IMR-90 (cell line): Measurements from ENCODE around the gene ZAP70. TPM values are rescaled to one million over a fixed set of nuclear protein-coding genes. Genes with fewer than 3 reads are reported as not detected.

ENCODE experiments used
- microRNA-seq, 2 experiments: library from miRNA; stranded (forward) in 1 of 2; unstranded in 1 of 2; fragments of 10-50 nt in 1 of 2; fragments of <30 nt in 1 of 2; gene quantifications in 1 of 2; microRNA quantifications in 1 of 2; one replicate each; pipeline versions ENCODE3 to v1.1.0; 2013 to 2020; ENCODE audit not compliant: insufficient read depth in 1 of 2, insufficient read length in 1 of 2, unreplicated experiment in 1 of 2
- polyA plus RNA-seq, 3 experiments: library from polyadenylated mRNA; depleted of rRNA; stranded (reverse); fragments of >200 nt; gene quantifications; 2 replicates each; pipeline ENCODE4 v1.2.3, GENCODE V29; 2012; ENCODE audit warnings: low replicate concordance in 1 of 3
- small RNA-seq, 5 experiments: library from RNA; depleted of rRNA; stranded (forward); fragments of <200 nt; gene quantifications; one replicate each; pipeline ENCODE3, GENCODE V24; 2012
- total RNA-seq: library from RNA; depleted of rRNA; stranded (reverse); fragments of >200 nt; gene quantifications from 2 replicates; pipeline ENCODE4 v1.2.3, GENCODE V29; 2012; rRNA removed

Gene ZAP70
- total and polyA plus RNA-seq, 2 of the 4 experiments (the other 2 are of a cell fraction): under 0.01 to 0.09 TPM

Small RNA genes lying within 50 kb of the gene (microRNA-seq; reads per million reads assigned to microRNA genes)
- gene RNU4-8P (ENCODE audit: insufficient read depth, insufficient read length): not detected

Small RNA genes lying within 50 kb of the gene (small RNA-seq; reads per million reads assigned to genes)
- gene RNU4-8P: 0 to 0.07 (median 0) reads per million in 5 experiments

Other genes with a start within 250 kb of the ZAP70 start
- gene ANKRD36B, start 123.7 kb upstream of the ZAP70 start, total RNA-seq: 11.7 and 19.4 TPM in 2 replicates
- 3.2 and 4.2 TPM in 2 replicates for gene ANKRD36B, start 123.7 kb upstream of the ZAP70 start, polyA plus RNA-seq (2012; rRNA removed)
- gene COX5B, start 67.5 kb upstream of the ZAP70 start, total RNA-seq: 140 and 148 TPM in 2 replicates
- gene COX5B, start 67.5 kb upstream of the ZAP70 start, polyA plus RNA-seq (2012; rRNA removed): 272 and 341 TPM in 2 replicates
- gene ACTR1B, start 49.5 kb upstream of the ZAP70 start, total RNA-seq: 34.2 and 40.5 TPM in 2 replicates
- 62.4 and 68.8 TPM in 2 replicates for gene ACTR1B, start 49.5 kb upstream of the ZAP70 start, polyA plus RNA-seq (2012; rRNA removed)
- gene C2orf92, start 43.9 kb upstream of the ZAP70 start, total RNA-seq: 0.90 and 2.2 TPM in 2 replicates
- 2.0 and 2.5 TPM in 2 replicates for gene C2orf92, start 43.9 kb upstream of the ZAP70 start, polyA plus RNA-seq (2012; rRNA removed)